Activated naive CD4-positive, alpha-beta T cell treated with anti-CD3 and anti-CD28 coated beads, Interleukin-2, amount 50 U/mL, for 24 hours (primary cell): Measurements from ENCODE around the gene ZNF33B.

Source experiments
- H3K27ac Mint-ChIP-seq: one replicate; pipeline ENCODE4 v1.8.0; 2021; ENCODE audit warnings: mild to moderate bottlenecking, mixed read lengths
- H3K27me3 Mint-ChIP-seq: one replicate; pipeline ENCODE4 v1.8.0; 2021; ENCODE audit warnings: mixed read lengths
- H3K36me3 Mint-ChIP-seq: one replicate; pipeline ENCODE4 v1.8.0; 2021; ENCODE audit warnings: mixed read lengths
- H3K4me1 Mint-ChIP-seq: one replicate; pipeline ENCODE4 v1.8.0; 2021; ENCODE audit warnings: mixed read lengths
- H3K4me3 Mint-ChIP-seq: one replicate; pipeline ENCODE4 v1.8.0; 2021; ENCODE audit warnings: mild to moderate bottlenecking, mixed read lengths
- H3K9me3 Mint-ChIP-seq: one replicate; pipeline ENCODE4 v1.8.0; 2021; ENCODE audit warnings: mixed read lengths

The ZNF33B gene

GRCh38 chr10:42637142-42637541 lies 1.2 kb downstream of the ZNF33B start:
- Mint-ChIP-seq H3K36me3 (peaks cover 15% of the 10 kb centered on the region), H3K4me3 (peak overlapping the region; percentile 97), H3K27me3 (no peaks in the 10 kb centered on the region), H3K9me3 (no peaks in the 10 kb centered on the region), H3K4me1 (peaks cover 63% of the 10 kb centered on the region), H3K27ac (peak overlapping the region; percentile 99)

- H3K36me3 Mint-ChIP-seq = peaks cover 22% of the 10 kb centered on the region
- no peaks in the 10 kb centered on the region for H3K9me3 Mint-ChIP-seq
- no peak overlapping the region for H3K4me3 Mint-ChIP-seq
- H3K4me1 Mint-ChIP-seq = peaks cover 72% of the 10 kb centered on the region
- no peak overlapping the region for H3K27ac Mint-ChIP-seq
- no peaks in the 10 kb centered on the region for H3K27me3 Mint-ChIP-seq
These were observed 3.3 kb downstream of the ZNF33B start for GRCh38 chr10:42635098-42635497.

- Mint-ChIP-seq H3K27me3 (no peaks in the 10 kb centered on the region), H3K36me3 (peaks cover 45% of the 10 kb centered on the region), H3K4me3 (no peak overlapping the region), H3K27ac (peak overlapping the region; percentile 17), H3K4me1 (peaks cover 67% of the 10 kb centered on the region), H3K9me3 (peaks cover 4% of the 10 kb centered on the region)
These were observed 5.8 kb downstream of the ZNF33B start for GRCh38 chr10:42632564-42632963.

- H3K27ac Mint-ChIP-seq = peak overlapping the region; percentile 82
- peaks cover 51% of the 10 kb centered on the region for H3K36me3 Mint-ChIP-seq
- H3K4me3 Mint-ChIP-seq = no peak overlapping the region
- H3K9me3 Mint-ChIP-seq = peaks cover 4% of the 10 kb centered on the region
- peaks cover 56% of the 10 kb centered on the region for H3K4me1 Mint-ChIP-seq
- no peaks in the 10 kb centered on the region for H3K27me3 Mint-ChIP-seq
These were observed 7.7 kb downstream of the ZNF33B start for GRCh38 chr10:42630537-42631134.

- H3K36me3 Mint-ChIP-seq = peaks cover 65% of the 10 kb centered on the region
- peak overlapping the region; percentile 0 for H3K27ac Mint-ChIP-seq
- H3K4me3 Mint-ChIP-seq = no peak overlapping the region
- H3K27me3 Mint-ChIP-seq = no peaks in the 10 kb centered on the region
- H3K4me1 Mint-ChIP-seq = peaks cover 30% of the 10 kb centered on the region
- H3K9me3 Mint-ChIP-seq = peaks cover 9% of the 10 kb centered on the region
These were observed 14.4 kb downstream of the ZNF33B start for GRCh38 chr10:42623929-42624328.

- Mint-ChIP-seq H3K4me1 (peaks cover 22% of the 10 kb centered on the region), H3K27me3 (no peaks in the 10 kb centered on the region), H3K4me3 (no peak overlapping the region), H3K9me3 (no peaks in the 10 kb centered on the region), H3K27ac (no peak overlapping the region), H3K36me3 (peaks cover 53% of the 10 kb centered on the region)
These were observed 19.9 kb downstream of the ZNF33B start for GRCh38 chr10:42618424-42618823.

- Mint-ChIP-seq H3K36me3 (peaks cover 58% of the 10 kb centered on the region), H3K27me3 (no peaks in the 10 kb centered on the region), H3K4me3 (no peak overlapping the region), H3K4me1 (peaks cover 8% of the 10 kb centered on the region), H3K9me3 (peaks cover 5% of the 10 kb centered on the region), H3K27ac (no peak overlapping the region)
These were observed 23.0 kb downstream of the ZNF33B start for GRCh38 chr10:42615419-42615818.

- H3K4me1 Mint-ChIP-seq = peaks cover 20% of the 10 kb centered on the region
- H3K36me3 Mint-ChIP-seq = peaks cover 75% of the 10 kb centered on the region
These were observed 28.5 kb downstream of the ZNF33B start for GRCh38 chr10:42609872-42610271.

GRCh38 chr10:42598249-42598873 lies 40.0 kb downstream of the ZNF33B start:
- peaks cover 53% of the 10 kb centered on the region for H3K9me3 Mint-ChIP-seq
- no peak overlapping the region for H3K27ac Mint-ChIP-seq
- peaks cover 1% of the 10 kb centered on the region for H3K4me1 Mint-ChIP-seq

More at GRCh38 chr10:42609872-42610271, 28.5 kb downstream of the ZNF33B start:
- H3K4me3 Mint-ChIP-seq = no peak overlapping the region
- peaks cover 21% of the 10 kb centered on the region for H3K9me3 Mint-ChIP-seq
- no peak overlapping the region for H3K27ac Mint-ChIP-seq
- H3K27me3 Mint-ChIP-seq = no peaks in the 10 kb centered on the region

GRCh38 chr10:42596196-42596595 lies 42.2 kb downstream of the ZNF33B start:
- Mint-ChIP-seq H3K27me3 (no peaks in the 10 kb centered on the region), H3K4me3 (no peak overlapping the region), H3K36me3 (peaks cover 75% of the 10 kb centered on the region), H3K9me3 (peaks cover 55% of the 10 kb centered on the region), H3K4me1 (no peaks in the 10 kb centered on the region), H3K27ac (no peak overlapping the region)

More at GRCh38 chr10:42598249-42598873, 40.0 kb downstream of the ZNF33B start:
- Mint-ChIP-seq H3K36me3 (peaks cover 68% of the 10 kb centered on the region), H3K4me3 (no peak overlapping the region), H3K27me3 (no peaks in the 10 kb centered on the region)

GRCh38 chr10:42594246-42594650 lies 44.1 kb downstream of the ZNF33B start:
- Mint-ChIP-seq H3K4me3 (no peak overlapping the region), H3K9me3 (peaks cover 49% of the 10 kb centered on the region), H3K4me1 (no peaks in the 10 kb centered on the region), H3K27ac (no peak overlapping the region), H3K27me3 (no peaks in the 10 kb centered on the region), H3K36me3 (peaks cover 77% of the 10 kb centered on the region)

- Mint-ChIP-seq H3K9me3 (peaks cover 43% of the 10 kb centered on the region), H3K36me3 (peaks cover 77% of the 10 kb centered on the region), H3K27ac (no peak overlapping the region), H3K4me1 (no peaks in the 10 kb centered on the region), H3K27me3 (no peaks in the 10 kb centered on the region), H3K4me3 (no peak overlapping the region)
These were observed 45.1 kb downstream of the ZNF33B start for GRCh38 chr10:42593284-42593683.

GRCh38 chr10:42583828-42584227 lies 54.5 kb downstream of the ZNF33B start:
- Mint-ChIP-seq H3K27ac (no peak overlapping the region), H3K27me3 (no peaks in the 10 kb centered on the region)

GRCh38 chr10:42578019-42578418 lies 60.4 kb downstream of the ZNF33B start:
- peaks cover 4% of the 10 kb centered on the region for H3K4me1 Mint-ChIP-seq
- H3K27ac Mint-ChIP-seq = no peak overlapping the region
- peaks cover 6% of the 10 kb centered on the region for H3K9me3 Mint-ChIP-seq
- H3K27me3 Mint-ChIP-seq = peaks cover 6% of the 10 kb centered on the region
- peaks cover 16% of the 10 kb centered on the region for H3K36me3 Mint-ChIP-seq
- no peak overlapping the region for H3K4me3 Mint-ChIP-seq

More at GRCh38 chr10:42583828-42584227, 54.5 kb downstream of the ZNF33B start:
- Mint-ChIP-seq H3K4me1 (no peaks in the 10 kb centered on the region), H3K36me3 (peaks cover 42% of the 10 kb centered on the region), H3K4me3 (no peak overlapping the region), H3K9me3 (peaks cover 15% of the 10 kb centered on the region)

- Mint-ChIP-seq H3K4me3 (no peak overlapping the region), H3K27ac (no peak overlapping the region), H3K9me3 (no peaks in the 10 kb centered on the region), H3K36me3 (peaks cover 7% of the 10 kb centered on the region), H3K27me3 (peaks cover 6% of the 10 kb centered on the region), H3K4me1 (peaks cover 4% of the 10 kb centered on the region)
These were observed 62.0 kb downstream of the ZNF33B start for GRCh38 chr10:42576338-42576737.

GRCh38 chr10:42574336-42574735 lies 64.0 kb downstream of the ZNF33B start:
- Mint-ChIP-seq H3K27ac (no peak overlapping the region), H3K9me3 (no peaks in the 10 kb centered on the region), H3K4me1 (peaks cover 4% of the 10 kb centered on the region)

More at GRCh38 chr10:42574336-42574735, 64.0 kb downstream of the ZNF33B start:
- Mint-ChIP-seq H3K27me3 (peaks cover 10% of the 10 kb centered on the region), H3K4me3 (no peak overlapping the region), H3K36me3 (peaks cover 6% of the 10 kb centered on the region)
